Left cardiac atrium (tissue), 4 donors: ENCODE results near the gene UNC119B. TPM values are rescaled to one million over a fixed set of nuclear protein-coding genes. Genes with fewer than 3 reads are reported as not detected.

Experiments
- ATAC-seq, 2 donors: fragments of 200-7000 bp; cut with Tn5 transposase; one replicate each; pipeline ENCODE4 v1.9.1; 2020; ENCODE audit warnings: mild to moderate bottlenecking in 2 of 2, moderate library complexity in 2 of 2
- DNase-seq: peaks from one replicate; pipeline ENCODE4 v3.0.0-alpha.2; 2020
- intact Hi-C, 2 donors: fragments of 100-400 bp; cut with DNase I; formaldehyde crosslinking; loops; one replicate each; pipeline versions ENCODE4 v1.14.1 to v1.15.1; 2022 to 2023
- total RNA-seq, 2 donors: library from RNA; stranded (reverse); fragmentation: NEBNext Ultra II Directional; extraction: Animal tissue kit (Norgen Biotek cat#: 25700); gene quantifications; one replicate each; pipeline ENCODE4 v1.2.1, GENCODE V29; 2021
- donor health status: DM: no; HTN: yes; CAD: no.
- donor health status: DM: no; HTN: yes; CAD: no; lungs with severe emphysema.
- donor health status: DM: yes; HTN: yes; CAD: no.
- donor health status: Dilated cardiomyopathy.

Gene UNC119B
- total RNA-seq, 2 donors from 2014 or later: 14.2 to 18.2 TPM

DNA sequence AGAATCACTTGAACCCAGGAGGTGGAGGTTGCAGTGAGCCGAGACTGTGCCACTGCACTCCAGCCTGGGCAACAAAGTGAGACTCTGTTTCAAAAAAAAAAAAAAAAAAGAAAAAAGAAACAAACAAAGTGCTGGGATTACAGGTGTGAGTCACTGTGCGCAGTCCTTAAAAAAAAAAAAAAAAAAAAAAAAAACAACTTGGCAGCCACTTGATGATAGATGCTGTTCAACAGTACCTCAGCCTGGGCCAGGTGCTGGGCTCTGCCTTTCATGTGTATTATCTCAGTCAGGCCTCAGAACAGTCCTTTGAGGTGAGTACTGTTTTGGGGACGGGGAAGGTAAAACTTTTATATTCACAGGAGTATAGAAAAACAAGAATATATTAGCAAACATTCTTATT is 24.9 kb downstream of the UNC119B start:
- ATAC-seq (no peak), DNase-seq (no peak)
- intact Hi-C loops: no loop called here

DNA sequence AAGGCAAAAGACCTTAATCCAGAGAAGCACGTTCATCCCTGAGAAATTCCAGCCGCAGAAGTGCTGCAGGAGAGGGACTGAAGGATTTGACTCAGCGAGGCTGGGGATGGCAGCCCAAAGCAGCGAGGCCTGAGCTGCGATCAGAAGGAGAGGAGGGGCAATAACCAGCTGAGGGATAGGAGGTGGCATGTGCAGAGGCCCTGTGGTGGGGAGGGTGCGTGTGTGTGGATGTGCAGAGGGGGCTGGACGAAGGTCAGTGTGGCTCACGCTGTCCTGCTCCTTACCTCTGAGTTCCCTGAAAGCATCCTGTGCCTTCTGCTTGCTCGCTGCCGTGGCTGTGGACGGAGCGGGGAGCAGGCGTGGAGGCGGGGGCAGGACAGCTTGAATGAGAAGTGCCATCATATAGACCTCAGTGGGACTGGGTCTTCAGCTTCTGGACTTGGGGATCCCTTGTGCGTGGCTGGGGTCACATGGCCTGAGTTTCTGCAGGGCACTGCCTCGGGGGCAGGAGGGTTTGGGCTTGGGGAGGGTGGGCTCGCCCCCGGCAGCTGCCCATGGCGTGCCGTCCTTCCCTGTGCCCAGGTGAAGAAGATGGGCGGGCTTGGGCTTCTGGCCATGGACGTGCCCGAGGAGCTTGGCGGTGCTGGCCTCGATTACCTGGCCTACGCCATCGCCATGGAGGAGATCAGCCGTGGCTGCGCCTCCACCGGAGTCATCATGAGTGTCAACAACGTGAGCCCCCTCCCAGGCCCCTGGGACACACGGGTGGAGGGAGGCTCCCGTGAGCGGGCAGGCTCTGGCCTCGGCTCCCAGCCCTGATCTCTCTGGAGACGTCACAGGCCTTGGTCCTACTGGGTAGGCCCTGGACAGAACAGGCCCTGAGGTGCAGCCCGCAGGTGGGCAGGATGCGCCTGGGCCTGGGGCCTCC is 26.4 kb downstream of the UNC119B start:
- no peak for ATAC-seq
- no peak for DNase-seq
- intact Hi-C loops: no loop called here

DNA sequence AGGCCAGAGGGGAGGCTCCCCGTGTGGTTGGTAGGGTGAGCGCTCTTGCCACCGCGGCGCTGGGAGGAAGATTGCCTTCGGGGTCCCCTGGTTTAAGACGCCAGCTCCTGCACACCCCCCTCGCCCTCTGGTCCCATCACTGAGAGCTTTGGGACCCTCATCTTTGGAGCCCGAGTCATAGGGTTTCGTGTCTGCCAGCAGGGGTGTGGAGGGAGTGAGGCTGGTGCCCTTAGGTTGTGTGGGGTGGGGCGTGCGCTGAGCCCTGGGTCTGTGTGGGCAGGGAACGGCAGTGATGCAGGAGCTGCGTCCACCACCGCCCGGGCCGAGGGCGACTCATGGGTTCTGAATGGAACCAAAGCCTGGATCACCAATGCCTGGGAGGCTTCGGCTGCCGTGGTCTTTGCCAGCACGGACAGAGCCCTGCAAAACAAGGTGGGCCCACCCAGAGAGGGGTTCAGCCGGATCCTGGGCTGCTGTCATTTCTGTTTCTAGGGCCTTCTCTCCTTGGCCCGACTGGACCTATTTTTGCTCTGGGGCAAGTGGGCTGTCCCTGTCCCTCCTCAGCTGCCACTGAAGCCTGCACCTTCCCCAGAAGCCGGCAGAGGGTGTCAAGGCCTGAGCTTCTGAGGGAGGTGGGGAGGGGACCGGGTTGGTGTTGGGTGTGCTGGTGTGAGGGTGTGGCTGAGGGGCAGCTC is 27.4 kb downstream of the UNC119B start:
- intact Hi-C loops: no loop called here

DNA sequence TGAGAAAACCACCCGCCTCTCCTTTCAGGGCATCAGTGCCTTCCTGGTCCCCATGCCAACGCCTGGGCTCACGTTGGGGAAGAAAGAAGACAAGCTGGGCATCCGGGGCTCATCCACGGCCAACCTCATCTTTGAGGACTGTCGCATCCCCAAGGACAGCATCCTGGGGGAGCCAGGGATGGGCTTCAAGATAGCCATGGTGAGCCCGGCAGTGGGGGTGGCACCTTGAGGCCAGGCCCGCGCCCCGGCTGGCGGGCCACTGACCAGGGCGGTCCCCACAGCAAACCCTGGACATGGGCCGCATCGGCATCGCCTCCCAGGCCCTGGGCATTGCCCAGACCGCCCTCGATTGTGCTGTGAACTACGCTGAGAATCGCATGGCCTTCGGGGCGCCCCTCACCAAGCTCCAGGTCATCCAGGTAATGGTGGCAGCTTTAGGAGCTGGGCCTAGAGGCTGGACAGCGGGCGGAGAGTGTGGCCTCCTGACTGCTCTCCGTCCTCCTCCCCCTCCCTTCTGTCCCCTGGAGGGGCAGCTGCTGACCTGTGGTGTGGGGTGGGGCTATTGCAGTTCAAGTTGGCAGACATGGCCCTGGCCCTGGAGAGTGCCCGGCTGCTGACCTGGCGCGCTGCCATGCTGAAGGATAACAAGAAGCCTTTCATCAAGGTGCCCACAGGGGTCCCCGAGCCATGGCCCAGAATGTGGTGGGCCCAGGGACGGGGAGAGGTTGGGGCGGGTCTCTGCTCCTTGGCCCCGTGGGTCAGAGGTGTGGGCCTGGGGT is 28.2 kb downstream of the UNC119B start:
- no peak for ATAC-seq
- DNase-seq: peak; percentile 20
- intact Hi-C loops: no loop called here

More for the DNA sequence above, 27.4 kb downstream of the UNC119B start:
- DNase-seq (no peak), ATAC-seq (no peak)

DNA sequence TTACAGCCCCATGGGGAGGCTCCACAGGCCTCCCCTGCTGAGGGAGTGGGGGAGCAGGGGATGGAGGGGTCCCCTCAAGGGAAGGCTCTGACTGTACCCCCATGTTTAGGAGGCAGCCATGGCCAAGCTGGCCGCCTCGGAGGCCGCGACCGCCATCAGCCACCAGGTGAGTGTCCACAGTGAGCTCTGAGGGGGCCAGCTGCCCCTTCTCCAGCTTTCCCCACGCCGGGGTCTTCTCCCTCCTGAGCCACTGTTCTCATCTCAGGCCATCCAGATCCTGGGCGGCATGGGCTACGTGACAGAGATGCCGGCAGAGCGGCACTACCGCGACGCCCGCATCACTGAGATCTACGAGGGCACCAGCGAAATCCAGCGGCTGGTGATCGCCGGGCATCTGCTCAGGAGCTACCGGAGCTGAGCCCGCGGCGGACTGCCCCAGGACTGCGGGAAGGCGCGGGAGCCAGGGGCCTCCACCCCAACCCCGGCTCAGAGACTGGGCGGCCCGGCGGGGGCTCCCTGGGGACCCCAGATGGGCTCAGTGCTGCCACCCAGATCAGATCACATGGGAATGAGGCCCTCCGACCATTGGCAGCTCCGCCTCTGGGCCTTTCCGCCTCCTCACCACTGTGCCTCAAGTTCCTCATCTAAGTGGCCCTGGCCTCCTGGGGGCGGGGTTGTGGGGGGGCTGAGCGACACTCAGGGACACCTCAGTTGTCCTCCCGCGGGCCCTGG is 28.9 kb downstream of the UNC119B start:
- DNase-seq (peak; percentile 18), ATAC-seq (no peak)
- intact Hi-C loops: no loop called here

DNA sequence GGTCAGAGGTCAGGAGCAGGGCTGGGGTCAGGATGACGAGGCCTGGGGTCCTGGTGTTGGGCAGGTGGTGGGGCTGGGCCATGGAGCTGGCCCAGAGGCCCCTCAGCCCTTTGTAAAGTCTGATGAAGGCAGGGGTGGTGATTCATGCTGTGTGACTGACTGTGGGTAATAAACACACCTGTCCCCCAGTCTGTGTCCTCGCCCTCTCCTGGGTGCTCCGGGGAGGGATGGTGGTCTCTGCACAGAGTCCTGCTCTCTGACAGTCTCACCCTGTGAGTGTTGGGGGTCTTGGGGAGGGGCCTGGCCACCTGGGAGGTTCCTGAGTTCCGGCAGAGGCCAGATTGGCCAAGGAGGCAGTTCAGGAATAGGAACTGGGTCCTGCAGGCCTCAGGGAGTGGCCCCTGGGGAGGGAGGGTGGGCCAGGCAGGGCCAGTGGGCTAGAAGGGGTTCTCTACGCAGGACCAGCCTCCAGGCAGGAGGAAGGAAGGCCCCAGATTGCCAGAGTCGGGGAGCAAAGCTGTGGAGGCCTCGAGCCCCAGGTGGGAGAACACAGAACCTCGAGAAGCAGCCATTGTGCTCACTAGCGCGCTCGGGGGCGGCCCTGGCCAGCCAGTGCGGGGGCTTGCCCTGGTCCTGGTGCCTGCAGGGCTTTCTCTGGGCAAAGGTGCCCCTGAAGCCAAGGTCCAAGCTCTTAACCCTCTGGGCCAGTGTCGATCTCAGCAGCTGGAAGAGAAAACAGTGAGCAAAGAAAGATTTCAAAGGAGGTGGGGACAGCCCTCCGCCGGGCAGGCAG is 29.8 kb downstream of the UNC119B start:
- intact Hi-C loops: no loop called here
- DNase-seq (no peak), ATAC-seq (no peak)

DNA sequence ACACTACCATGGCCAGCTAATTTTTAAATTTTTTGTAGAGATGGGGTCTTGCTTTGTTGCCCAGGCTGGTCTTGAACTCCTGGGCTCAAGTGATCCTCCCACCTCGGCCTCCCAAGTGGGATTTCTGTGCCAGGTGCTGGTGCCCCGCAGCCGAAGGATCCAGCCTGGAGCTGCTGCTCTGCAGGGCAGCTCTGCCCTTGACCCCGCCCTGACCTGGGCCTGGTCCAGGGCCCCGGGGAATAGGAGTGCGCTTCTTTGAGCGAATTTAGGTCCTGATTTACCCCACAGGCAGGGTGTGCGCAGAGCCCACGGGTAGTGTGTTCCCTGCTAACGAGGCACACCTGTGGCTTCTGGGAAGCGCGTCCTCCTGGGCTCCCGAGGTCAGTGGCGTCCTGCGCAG is 30.6 kb downstream of the UNC119B start:
- intact Hi-C loops: no loop called here
- ATAC-seq: no peak
- DNase-seq: no peak

DNA sequence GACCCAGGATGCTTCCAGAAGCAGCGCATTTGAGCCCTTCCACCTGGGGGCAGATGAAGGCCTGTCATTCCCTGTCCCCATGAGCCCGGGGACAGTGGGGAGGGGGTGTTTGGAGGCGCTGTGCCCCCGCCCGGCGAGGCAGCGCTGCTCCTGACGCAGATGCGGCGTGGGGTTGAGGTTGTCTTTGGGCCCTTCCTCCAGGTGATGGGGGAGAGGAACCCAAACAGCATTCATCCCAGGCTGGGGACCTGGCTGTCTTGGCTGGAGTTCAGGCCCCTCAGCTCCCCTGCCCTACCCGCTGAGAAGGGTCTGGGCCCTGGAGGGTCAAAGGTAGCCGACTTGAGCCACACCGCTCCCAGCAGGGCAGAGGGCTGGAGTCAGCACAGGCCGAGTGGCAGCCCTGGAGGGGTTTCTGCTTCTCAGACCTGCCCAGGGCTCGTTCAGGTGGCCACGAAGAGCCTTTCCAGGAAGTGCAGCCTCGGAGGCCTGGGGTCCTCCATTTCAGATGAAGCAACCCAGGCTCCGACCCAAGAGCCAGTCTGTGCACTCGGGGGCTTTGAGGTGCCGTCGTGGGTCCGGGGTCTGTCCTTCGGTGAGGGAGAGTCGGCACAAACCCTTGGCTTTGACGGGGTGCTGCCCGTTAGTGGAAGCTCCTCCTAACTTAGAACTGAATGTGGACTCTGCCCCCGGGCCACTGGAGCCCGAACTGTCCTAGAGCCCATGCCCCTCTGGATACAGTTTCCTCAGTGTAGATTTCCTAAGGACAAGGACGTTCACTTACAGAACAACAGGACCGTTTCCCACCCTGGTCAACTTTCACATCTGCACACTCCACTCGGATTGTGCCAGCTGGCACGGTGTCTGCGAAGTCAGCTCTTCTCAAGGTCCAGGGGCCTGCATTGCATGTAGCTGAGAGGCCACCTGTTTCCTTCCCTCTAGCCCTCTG is 31.5 kb downstream of the UNC119B start:
- ATAC-seq (peak; percentile 8 to 44), DNase-seq (no peak)
- intact Hi-C loops: no loop called here

DNA sequence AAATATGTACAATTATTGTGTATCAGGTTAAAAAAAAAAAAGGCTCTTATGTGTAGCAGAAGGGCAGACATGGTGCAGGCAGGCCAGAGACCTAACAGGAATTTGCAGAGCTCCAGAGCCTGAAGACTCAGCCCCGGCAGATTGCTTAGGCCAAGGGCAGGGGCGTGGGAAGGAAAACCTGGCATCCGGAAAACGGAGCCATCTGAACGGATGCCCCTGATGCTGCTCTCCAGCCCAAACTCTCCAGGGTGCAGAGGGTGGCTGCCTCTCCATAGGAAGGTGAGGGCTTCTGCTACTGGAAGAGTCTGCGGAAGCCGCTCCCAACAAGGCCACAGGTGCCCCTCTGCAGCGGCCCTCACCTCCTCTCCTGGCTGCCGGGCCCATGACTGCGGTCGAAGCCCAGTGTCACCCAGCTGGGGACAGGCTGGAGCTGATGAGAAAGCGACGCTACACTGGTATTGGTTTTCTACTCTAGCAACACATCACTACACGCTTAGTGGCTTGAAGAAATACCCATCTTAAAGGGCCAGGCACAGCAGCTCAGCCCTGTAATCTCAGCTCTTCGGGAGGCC is 34.8 kb downstream of the UNC119B start:
- intact Hi-C loops: no loop called here
- ATAC-seq (no peak), DNase-seq (no peak)

DNA sequence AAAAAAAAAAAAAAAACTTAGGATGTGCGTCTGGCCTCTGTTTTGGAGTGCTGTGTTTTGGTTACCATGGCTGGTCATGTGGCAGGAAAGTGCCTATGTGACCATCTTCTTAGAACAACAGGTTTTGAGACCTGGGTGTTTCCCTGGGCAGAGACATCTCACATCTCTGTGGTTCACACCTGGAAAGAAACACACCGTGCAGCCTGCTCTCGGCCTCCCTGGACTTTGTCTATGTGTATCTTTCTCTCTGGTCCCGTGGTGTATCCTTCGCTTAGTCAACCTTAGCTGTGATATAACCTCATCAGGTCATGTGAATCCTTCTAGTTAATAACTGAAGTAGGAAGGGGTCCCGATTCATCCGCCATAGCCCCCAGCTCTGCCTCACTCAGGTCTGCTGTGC is 38.0 kb downstream of the UNC119B start:
- no peak for ATAC-seq
- DNase-seq: no peak
- intact Hi-C loops: no loop called here

DNA sequence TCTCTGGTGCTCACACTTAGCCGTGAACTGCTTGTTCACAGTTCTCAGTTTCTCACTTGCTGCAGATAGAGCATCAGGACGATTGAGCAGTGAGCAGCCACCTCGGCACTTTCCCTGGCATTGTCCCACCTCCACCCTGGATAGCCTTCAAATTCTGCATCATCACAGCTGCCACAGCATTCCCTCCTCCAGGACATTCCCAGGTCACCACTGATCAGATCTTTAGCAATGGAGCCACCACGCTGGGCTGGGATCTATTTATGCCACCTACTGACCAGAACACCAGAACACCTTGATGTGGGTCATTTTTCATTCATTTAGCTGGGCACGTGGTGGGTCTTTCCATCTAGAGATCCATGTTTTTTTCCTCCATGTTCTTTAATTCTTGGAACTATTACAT is 39.0 kb downstream of the UNC119B start:
- ATAC-seq: no peak
- intact Hi-C loops: no loop called here
- no peak for DNase-seq

DNA sequence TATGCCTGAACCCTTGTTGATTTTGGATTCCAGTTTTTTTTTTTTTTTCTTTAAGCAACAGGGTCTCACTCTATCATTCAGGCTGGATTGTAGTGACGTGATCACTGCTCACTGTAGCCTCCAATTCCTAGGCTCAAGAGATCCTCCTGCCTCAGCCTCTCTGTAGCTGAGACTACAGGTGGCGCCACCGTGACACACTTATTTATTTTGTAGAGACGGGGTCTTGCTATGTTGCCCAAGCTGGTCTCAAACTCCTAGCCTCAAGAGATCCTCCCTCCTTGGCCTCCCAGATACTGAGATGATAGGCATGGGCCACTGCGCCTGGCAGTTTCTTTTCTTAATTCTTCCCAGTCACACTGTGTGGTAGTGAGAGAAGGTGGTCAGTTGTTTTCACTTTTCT is 40.5 kb downstream of the UNC119B start:
- ATAC-seq: no peak
- intact Hi-C loops: no loop called here
- no peak for DNase-seq

DNA sequence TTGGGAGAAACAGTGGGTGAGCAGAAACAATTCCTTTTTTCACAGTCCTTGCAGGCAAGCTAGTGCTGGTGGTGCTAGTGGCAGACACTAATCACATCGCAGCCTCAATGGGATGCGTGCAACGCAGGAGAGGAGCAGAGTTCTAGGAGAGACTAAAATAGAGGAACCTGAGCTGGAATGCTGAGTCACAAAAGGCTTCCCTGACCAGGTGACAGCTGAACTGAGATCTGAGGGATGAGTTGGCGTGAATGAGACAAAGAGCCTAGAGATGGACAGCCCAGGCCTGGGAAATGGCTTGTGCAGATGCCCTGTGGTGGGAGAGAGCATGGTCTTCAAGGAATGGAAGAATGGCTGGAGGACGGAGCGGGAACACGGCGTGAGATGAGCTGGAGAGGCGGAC is 41.1 kb downstream of the UNC119B start:
- intact Hi-C loops: no loop called here
- no peak for DNase-seq

DNA sequence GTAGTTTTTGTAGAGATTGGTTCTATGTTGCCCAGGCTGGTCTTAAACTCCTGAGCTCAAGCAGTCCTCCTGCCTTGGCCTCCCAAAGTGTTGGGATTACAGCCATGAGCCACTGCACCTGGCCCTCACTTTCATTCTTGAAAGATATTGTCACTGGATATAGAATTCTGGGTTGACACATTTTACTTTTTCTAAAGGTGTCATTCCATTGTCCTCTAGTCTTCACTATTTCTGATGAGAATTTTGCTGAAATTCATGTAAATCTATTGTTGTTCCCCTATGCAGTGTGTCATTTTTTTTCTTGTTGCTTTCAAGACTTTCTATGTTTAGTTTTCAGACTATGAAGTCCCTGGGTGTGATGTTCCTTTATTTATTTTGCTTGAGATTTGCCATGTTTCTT is 44.5 kb downstream of the UNC119B start:
- no peak for DNase-seq
- ATAC-seq: no peak
- intact Hi-C loops: no loop called here

More for the DNA sequence above, 41.1 kb downstream of the UNC119B start:
- no peak for ATAC-seq

DNA sequence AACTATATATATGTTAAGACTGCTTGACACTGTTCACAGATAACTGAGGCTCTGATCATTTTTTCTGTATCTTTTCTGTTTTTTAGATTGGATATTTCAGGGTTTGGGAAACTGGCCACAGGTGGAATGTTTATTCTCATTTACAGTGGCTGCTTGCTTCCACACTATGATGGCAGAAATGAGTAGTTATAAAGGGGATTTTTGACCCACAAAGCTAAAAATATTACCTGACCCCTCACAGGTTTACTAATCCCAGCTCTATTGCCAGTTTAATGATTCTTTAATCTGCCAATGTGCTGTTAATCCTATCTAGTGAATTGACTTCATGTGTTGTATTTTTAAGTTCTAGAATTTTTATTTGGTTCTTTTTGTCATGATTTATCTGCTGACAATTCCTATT is 45.0 kb downstream of the UNC119B start:
- intact Hi-C loops: no loop called here
- no peak for DNase-seq
- no peak for ATAC-seq

DNA sequence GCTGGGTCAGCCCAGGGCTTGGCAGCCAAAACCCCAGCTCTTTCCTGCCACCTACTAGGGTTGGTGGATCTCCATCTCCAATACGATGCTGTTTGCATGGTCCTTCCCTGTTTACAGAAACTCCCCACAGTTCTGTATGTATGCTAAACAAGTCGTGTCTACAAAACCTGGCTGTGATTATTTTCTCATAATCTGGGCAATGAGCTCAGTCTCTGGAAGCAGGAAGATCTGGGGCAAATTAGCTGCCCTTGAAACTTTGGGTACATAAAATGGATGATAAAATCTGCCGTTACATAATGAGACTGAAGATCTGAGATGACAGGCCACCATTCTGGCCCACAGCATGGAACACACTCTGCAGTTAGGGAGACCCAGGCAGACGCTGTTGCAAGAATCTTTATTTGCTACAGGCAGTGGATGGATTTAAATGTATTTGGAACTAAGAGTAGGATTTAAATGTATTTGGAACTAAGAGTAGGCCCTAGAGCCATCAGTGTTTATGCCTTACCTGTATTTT is 47.0 kb downstream of the UNC119B start:
- no peak for DNase-seq
- no peak for ATAC-seq
- intact Hi-C loops: no loop called here

DNA sequence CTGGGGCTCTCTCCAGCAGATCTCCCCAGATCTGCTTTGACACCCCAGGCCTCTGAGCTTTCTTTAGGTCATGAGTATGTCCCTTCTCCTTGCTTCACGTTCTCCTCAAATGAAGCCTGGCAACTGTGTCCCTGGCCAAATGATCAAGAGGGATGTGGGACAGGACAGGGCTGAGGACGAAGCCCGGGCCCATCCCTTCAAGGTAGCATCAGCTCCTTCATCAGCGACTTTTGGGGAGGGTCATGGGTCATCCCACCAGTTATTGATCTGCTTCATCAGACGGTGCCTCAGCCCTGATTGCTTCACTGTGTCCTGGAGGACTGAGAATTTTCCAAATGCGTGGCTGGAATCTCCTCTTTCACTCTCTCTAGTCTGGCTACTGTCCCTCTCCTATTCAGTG is 47.7 kb downstream of the UNC119B start:
- ATAC-seq (no peak), DNase-seq (no peak)
- intact Hi-C loops: no loop called here
